GM18505 (cell line): ENCODE measurements around the gene DLGAP1.

Source experiments
- ATAC-seq: cut with Tn5 transposase; IDR thresholded peaks from one replicate; pipeline ENCODE4 v1.9.1; 2021; ENCODE audit not compliant: unreplicated experiment
- POLR2A ChIP-seq: IDR thresholded peaks from 4 replicates; pipeline ENCODE4 v1.6.1; 2011; ENCODE audit warnings: borderline replicate concordance; ENCODE audit not compliant: insufficient read depth, insufficient read length; ENCODE audit errors: extremely low read depth

The DLGAP1 gene

DNA sequence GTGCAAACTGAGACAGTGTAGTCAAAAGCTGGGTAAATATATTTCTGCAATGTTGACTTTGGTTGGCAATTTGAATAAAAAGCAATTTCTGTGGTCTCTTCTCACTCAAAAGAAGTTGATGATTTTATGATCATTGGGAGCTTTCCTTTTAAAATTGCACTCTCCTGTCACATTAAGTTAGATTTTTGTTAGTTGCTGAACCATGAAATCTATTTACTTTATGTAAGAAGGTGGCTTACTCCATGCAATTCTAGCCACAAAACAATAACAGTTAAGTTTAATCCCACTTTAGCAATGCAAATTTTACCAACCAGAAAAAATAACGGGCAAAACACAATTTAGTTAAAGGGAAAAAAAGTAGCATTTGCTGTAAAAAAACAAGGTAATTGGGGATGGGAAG is 48.3 kb downstream of the DLGAP1 start:
- ATAC-seq: no peak
- TF ChIP-seq POLR2A: no peak

GRCh38 chr18:4405965-4406364 is 49.1 kb downstream of the DLGAP1 start:
- TF ChIP-seq POLR2A: no peak
- ATAC-seq: no peak

GRCh38 chr18:4403836-4404235 is 51.3 kb downstream of the DLGAP1 start:
- no peak for ATAC-seq
- TF ChIP-seq POLR2A: no peak

GRCh38 chr18:4400911-4401310 is 54.2 kb downstream of the DLGAP1 start:
- ATAC-seq: no peak
- TF ChIP-seq POLR2A: no peak

- no peak for TF ChIP-seq POLR2A
- ATAC-seq: no peak
Observed at GRCh38 chr18:4399929-4400328, 55.2 kb downstream of the DLGAP1 start.

DNA sequence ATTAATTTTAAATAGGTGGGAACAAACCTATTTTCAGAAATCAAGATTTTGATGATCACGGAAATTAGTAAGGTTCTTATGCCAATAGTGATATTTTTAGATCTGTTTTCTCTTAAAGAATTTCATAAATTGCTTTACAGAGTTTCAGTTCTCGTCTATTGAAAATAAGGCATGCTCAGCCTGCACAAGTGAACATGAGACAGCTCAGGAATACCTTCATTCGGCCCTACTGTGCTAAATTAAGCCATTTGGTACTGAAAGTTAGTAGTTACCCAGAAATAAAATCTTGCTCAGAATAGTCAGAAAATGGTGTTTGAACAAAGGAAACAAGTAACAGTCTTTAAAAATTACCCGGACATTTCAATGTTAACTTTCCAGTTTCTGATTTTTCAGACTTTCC is 60.4 kb downstream of the DLGAP1 start:
- no peak for TF ChIP-seq POLR2A
- ATAC-seq: no peak

DNA sequence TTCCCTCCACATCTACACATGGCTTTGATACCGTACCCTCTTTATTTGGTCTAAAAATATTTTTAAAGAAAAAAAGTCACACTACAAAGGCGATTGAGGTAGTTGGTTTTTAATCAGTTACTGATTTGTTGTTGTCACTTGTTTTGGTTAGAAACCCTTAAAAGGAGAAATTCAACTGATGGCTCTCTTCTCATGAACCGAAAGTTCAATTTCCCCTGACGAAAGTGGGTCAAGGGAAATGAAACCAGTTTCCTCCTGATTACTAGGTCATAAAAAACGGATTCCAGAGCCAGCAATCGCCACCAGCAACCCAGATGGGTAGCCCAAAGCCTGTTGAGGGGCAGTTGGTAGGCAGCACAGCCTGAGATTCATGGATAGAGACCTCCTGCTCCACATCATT is 63.2 kb downstream of the DLGAP1 start:
- ATAC-seq: no peak
- no peak for TF ChIP-seq POLR2A

DNA sequence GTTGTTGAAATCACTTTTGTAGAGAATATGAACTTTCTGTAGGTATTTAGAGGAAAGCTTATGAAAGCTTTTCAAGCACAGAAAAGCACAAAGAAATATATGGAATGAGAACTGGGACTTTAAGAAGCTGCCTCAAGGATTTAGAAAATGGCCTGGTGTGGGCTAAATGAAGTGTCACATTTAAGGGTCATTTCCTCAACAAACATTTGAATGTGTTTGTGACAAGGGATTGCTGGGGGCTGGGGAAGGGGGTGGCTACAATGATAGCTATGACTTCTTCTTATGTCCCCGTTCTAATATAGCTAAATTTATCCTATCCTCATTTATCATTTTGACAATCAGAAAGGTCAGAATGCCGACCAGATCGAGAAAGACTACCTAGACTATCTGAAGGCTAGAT is 69.2 kb downstream of the DLGAP1 start:
- ATAC-seq: no peak
- no peak for TF ChIP-seq POLR2A

- no peak for ATAC-seq
- no peak for TF ChIP-seq POLR2A
Observed at GRCh38 chr18:4384932-4385331, 70.2 kb downstream of the DLGAP1 start.

DNA sequence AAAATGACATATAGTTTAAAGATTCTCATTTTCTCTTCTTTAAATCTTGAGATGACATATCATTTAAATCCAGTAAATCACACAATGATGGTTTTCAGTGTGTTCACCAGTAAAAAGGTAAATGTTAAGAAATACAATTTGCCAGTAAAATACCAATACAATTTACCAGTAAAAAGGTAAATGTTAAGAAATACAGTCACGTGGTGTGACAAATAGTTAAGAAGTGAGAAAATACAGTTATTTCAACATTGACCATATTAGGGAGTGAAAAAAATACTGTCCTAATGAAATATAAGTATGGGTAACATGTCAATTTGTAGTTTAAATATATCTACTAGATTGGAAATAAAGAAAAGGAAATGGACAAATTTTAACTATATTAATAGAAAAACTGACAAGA is 80.5 kb downstream of the DLGAP1 start:
- no peak for ATAC-seq
- no peak for TF ChIP-seq POLR2A

DNA sequence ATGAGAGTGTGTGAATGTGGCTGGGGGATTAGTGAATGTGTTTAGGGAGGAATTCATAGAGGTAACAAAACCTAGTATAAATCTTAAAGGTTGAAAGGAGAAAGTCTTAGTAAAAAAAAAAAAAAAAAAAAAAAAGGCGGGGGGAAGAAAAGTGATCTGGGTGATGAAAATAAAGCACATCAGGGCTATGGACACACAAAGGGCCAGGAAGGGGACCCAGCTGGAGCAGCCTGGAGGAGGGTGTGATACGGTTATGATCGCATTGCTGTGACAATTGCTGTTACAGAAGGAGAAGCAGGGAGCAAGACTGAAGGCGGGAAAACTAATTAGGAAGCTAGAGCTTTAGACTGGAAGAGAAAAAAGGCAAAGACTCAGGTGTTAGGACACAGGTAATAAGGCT is 85.4 kb downstream of the DLGAP1 start:
- no peak for TF ChIP-seq POLR2A
- ATAC-seq: no peak

DNA sequence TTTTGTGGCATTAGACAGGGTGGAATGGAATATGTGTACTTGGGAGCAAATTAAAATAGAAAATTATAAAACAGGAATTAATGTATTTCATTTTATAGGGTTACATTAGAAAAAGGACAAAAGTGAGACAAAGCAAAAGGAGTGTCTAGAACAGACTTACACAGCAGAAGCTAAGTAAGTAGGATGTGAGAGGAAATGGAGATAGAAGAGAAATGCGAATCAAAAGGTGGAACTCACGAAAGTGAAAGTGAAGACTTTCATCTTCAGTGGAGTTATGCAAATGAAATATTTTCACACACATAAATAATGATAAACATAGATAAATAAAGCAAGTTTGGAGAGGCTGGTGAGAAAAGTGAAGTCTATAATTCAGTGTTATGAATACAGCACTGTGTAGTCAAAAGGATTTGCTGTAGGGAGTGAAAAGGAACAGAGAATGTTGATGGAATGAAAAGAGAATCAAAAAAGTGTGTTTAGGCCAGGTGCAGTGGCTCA is 94.8 kb downstream of the DLGAP1 start:
- no peak for ATAC-seq
- TF ChIP-seq POLR2A: no peak

DNA sequence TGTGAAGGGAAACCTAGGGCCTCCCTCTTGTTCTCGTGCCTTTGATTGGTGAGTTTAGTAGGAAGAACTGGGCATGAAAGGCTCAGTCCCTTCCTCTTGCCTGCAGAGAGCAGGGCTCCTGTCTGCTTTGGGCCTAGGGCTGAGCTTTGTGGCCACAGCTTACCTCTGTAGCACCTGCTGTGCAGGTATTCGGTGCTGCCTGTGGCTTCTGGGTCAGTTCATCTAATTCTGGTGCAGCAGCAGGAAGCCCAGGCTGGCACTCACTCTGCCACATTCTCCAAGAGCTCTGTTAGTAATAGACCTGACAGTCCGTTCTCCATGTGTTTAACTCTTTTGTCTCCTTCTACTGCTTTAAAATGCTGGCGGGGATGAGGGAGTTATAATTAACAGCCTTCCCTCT is 96.5 kb downstream of the DLGAP1 start:
- TF ChIP-seq POLR2A: no peak
- ATAC-seq: no peak

DNA sequence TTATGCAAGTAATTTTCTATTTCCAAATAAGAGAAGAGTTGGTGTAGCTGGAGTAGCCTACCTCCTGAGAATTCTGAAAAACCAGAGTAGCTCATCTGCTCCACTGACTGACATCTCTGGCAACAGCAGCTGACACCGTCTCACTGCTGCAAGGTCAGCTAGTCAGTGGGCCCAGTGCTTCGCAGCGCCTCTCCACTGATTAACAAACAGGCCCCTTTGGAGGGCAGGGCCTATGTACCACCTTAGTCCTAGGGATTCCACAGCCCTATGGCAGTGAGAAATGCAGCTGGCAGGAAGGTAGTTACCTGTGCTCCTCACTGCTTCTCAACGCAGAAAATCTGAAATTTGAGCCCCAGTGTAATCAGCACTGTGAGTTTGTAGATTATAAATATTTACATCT is 97.5 kb downstream of the DLGAP1 start:
- ATAC-seq: no peak
- TF ChIP-seq POLR2A: no peak

GRCh38 chr18:4356929-4357328 is 98.2 kb downstream of the DLGAP1 start:
- ATAC-seq: no peak
- TF ChIP-seq POLR2A: no peak
